ENCODE results near the gene STOML1. TPM values are rescaled to one million over a fixed set of nuclear protein-coding genes. Genes with fewer than 3 reads are reported as not detected.

STOML1 gene
- 7.5 and 12.0 TPM in 2 replicates for total RNA-seq

GRCh38 chr15:73991726-73992593 lies at the start of gene STOML1:
TSS of gene STOML1 (minus strand) at chr15:73992295. CDS start at chr15:73992223, 72 bp downstream.

GRCh38 chr15:73994413-73994883 lies 2.4 kb upstream of the STOML1 start, which contains the start of gene PML:
TSS of gene PML (plus strand) at chr15:73994716. CDS start at chr15:73994813, 97 bp downstream.

Other genes with a start within 250 kb of the STOML1 start
- 1.5 and 1.7 TPM in 2 replicates for gene INSYN1, start 238.9 kb downstream of the STOML1 start, total RNA-seq
- not detected in 2 replicates for gene TBC1D21, start 118.7 kb downstream of the STOML1 start, total RNA-seq
- 8.2 and 15.0 TPM in 2 replicates for gene LOXL1, start 65.8 kb downstream of the STOML1 start, total RNA-seq
- 8.5 and 80.2 TPM in 2 replicates for gene PML, start 2.4 kb upstream of the STOML1 start, total RNA-seq
- gene GOLGA6A, start 90.3 kb upstream of the STOML1 start, total RNA-seq: under 0.01 and 0.07 TPM in 2 replicates
- gene ISLR2, start 138.3 kb upstream of the STOML1 start, total RNA-seq: under 0.01 and 0.14 TPM in 2 replicates
- gene ISLR, start 181.4 kb upstream of the STOML1 start, total RNA-seq: not detected in 2 replicates
- 0.34 and 3.5 TPM in 2 replicates for gene STRA6, start 210.5 kb upstream of the STOML1 start, total RNA-seq
- gene CCDC33, start 244.0 kb upstream of the STOML1 start, total RNA-seq: 0.50 TPM in 1 of 2 replicates, not detected in the other